SK-N-SH treated with all-trans-retinoic acid at 6 μM for 48 hours (cell line): ENCODE measurements around the gene HESX1.

Experiments used
- ATAC-seq: fragments of 200-7000 bp; cut with Tn5 transposase; 3 replicates; pipeline ENCODE4 v1.9.1; 2020; ENCODE audit warnings: mild to moderate bottlenecking, moderate library complexity
- ARNTL ChIP-seq: fragments of 450-650 bp; formaldehyde crosslinking; IDR thresholded peaks from 2 replicates; pipeline ENCODE4 v1.5.0; 2020; ENCODE audit warnings: low read depth, mild to moderate bottlenecking, moderate library complexity, borderline replicate concordance
- BACH2 ChIP-seq: fragments of 250-450 bp; sonication (Bioruptor Pico); IDR thresholded peaks from 2 replicates; pipeline ENCODE4 v1.9.0; 2021; ENCODE audit warnings: mild to moderate bottlenecking, borderline replicate concordance
- ESRRG ChIP-seq: fragments of 250-450 bp; sonication (Bioruptor Pico); IDR thresholded peaks from 2 replicates; pipeline ENCODE4 v1.6.1; 2021; ENCODE audit warnings: mild to moderate bottlenecking
- GLIS3 ChIP-seq: fragments of 250-450 bp; sonication (Bioruptor Pico); IDR thresholded peaks from 2 replicates; pipeline ENCODE4 v1.5.0; 2020; ENCODE audit warnings: mild to moderate bottlenecking, moderate library complexity
- ISL1 ChIP-seq: fragments of 250-450 bp; sonication (Bioruptor Pico); IDR thresholded peaks from 2 replicates; pipeline ENCODE4 v2.1.2; 2022; ENCODE audit warnings: mild to moderate bottlenecking, moderate library complexity
- OSR1 ChIP-seq: fragments of 250-450 bp; sonication (Bioruptor Pico); IDR thresholded peaks from 2 replicates; pipeline ENCODE4 v1.8.0; 2022; ENCODE audit warnings: moderate library complexity, mild to moderate bottlenecking, inconsistent platforms
- PPARA ChIP-seq: fragments of 250-450 bp; sonication (Bioruptor Pico); IDR thresholded peaks from 2 replicates; pipeline ENCODE4 v1.5.0; 2020; ENCODE audit warnings: mild to moderate bottlenecking, borderline replicate concordance
- RARB ChIP-seq: fragments of 250-450 bp; sonication (Bioruptor Pico); IDR thresholded peaks from 2 replicates; pipeline ENCODE4 v1.8.0; 2021; ENCODE audit warnings: mild to moderate bottlenecking, moderate library complexity
- TCF4 ChIP-seq: fragments of 250-450 bp; sonication (Bioruptor Pico); IDR thresholded peaks from 2 replicates; pipeline ENCODE4 v1.8.0; 2021; ENCODE audit warnings: mild to moderate bottlenecking, moderate library complexity, borderline replicate concordance
- ZC3H10 ChIP-seq: fragments of 250-450 bp; sonication (Bioruptor Pico); IDR thresholded peaks from 2 replicates; pipeline ENCODE4 v1.5.1; 2021; ENCODE audit warnings: mild to moderate bottlenecking, moderate library complexity
- ZFP3 ChIP-seq: fragments of 250-450 bp; sonication (Bioruptor Pico); IDR thresholded peaks from 2 replicates; pipeline ENCODE4 v1.5.0; 2020; ENCODE audit warnings: mild to moderate bottlenecking, moderate library complexity
- ZFP30 ChIP-seq: fragments of 450-650 bp; formaldehyde crosslinking; IDR thresholded peaks from 2 replicates; pipeline ENCODE4 v1.5.0; 2022; ENCODE audit warnings: mild to moderate bottlenecking, moderate library complexity
- ZNF565 ChIP-seq: fragments of 450-650 bp; formaldehyde crosslinking; conservative IDR thresholded peaks from 2 replicates; pipeline ENCODE4 v1.5.0; 2020; ENCODE audit warnings: low read depth, mild to moderate bottlenecking, moderate library complexity
- ZNF70 ChIP-seq: fragments of 450-650 bp; formaldehyde crosslinking; IDR thresholded peaks from 2 replicates; pipeline ENCODE4 v1.5.0; 2020; ENCODE audit warnings: mild to moderate bottlenecking, moderate library complexity
- ZNF8 ChIP-seq: fragments of 450-650 bp; formaldehyde crosslinking; IDR thresholded peaks from 2 replicates; pipeline ENCODE4 v1.5.0; 2020; ENCODE audit warnings: mild to moderate bottlenecking, moderate library complexity
- TF ChIP-seq, protein P1 (sequence below): fragments of 250-450 bp; sonication (Bioruptor Pico); IDR thresholded peaks from 2 replicates; pipeline ENCODE4 v1.5.1; 2020; ENCODE audit warnings: low read depth, mild to moderate bottlenecking, moderate library complexity
- TF ChIP-seq, protein P2 (sequence below): fragments of 250-450 bp; sonication (Bioruptor Pico); IDR thresholded peaks from 2 replicates; pipeline ENCODE4 v1.8.0; 2021; ENCODE audit warnings: low read depth, mild to moderate bottlenecking, moderate library complexity, borderline replicate concordance
- TF ChIP-seq, protein P3 (sequence below): fragments of 250-450 bp; sonication (Bioruptor Pico); IDR thresholded peaks from 2 replicates; pipeline ENCODE4 v1.5.0; 2020; ENCODE audit warnings: mild to moderate bottlenecking, moderate library complexity
- TF ChIP-seq, protein P4 (sequence below): fragments of 250-450 bp; sonication (Bioruptor Pico); IDR thresholded peaks from 2 replicates; pipeline ENCODE4 v1.8.0; 2020; ENCODE audit warnings: mild to moderate bottlenecking, moderate library complexity, borderline replicate concordance

Gene HESX1

DNA sequence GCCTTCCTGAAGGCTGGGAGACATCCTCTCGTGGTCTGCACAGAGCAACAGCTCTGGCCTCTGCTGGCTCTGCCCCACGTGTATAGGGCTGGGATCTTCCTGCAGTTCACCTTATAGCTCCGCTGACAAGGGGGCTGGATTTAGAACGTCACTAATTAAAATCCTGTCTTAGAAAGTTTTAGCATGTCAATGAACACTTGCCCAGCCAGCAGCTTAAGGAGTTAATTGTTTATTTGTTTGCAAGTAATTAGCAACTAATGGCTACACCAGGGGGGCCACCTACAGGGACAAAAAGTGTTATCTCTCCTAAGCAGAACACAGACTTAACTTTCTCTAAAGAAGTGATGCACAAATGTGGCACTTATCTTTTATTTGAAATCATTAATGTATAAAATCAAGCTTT, at the start of gene HESX1:
TSS of gene HESX1 (minus strand) at position 84 of the 403 bp plus-strand sequence. CDS start at position 24, 60 bp downstream.
- no peak for ATAC-seq
- TF ChIP-seq RARB (CRISPR knock-in tag) (no peak), ZFP30 (no peak), ARNTL (CRISPR knock-in tag) (no peak), ESRRG (CRISPR knock-in tag) (no peak), ZNF70 (CRISPR knock-in tag) (no peak)

DNA sequence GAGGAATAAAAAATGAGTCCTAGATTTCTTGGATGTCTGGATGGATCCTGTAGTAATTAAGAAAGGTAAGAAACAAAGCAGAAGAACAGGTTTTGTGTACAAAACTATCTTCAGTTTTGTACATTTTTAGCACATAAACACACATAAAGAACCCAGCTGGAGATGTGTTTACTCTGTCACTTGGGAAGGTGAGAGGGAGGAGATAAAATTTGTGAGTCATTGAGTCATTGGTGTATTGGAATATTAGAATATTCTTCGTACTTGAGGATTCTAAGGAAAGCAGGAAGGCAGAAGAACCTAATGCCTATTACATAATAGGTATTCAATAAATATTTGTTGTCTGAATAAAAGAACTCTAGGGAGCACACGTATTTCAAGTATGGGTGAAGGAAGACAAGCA, 45.2 kb upstream of the HESX1 start:
- no peak for ATAC-seq
- TF ChIP-seq, protein P1, sequence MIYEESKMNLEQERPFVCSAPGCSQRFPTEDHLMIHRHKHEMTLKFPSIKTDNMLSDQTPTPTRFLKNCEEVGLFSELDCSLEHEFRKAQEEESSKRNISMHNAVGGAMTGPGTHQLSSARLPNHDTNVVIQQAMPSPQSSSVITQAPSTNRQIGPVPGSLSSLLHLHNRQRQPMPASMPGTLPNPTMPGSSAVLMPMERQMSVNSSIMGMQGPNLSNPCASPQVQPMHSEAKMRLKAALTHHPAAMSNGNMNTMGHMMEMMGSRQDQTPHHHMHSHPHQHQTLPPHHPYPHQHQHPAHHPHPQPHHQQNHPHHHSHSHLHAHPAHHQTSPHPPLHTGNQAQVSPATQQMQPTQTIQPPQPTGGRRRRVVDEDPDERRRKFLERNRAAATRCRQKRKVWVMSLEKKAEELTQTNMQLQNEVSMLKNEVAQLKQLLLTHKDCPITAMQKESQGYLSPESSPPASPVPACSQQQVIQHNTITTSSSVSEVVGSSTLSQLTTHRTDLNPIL (CRISPR knock-in tag) = no peak
- TF ChIP-seq OSR1 (CRISPR knock-in tag) (no peak), ZNF8 (CRISPR knock-in tag) (no peak), GLIS3 (CRISPR knock-in tag) (no peak)
- TF ChIP-seq, protein P2, sequence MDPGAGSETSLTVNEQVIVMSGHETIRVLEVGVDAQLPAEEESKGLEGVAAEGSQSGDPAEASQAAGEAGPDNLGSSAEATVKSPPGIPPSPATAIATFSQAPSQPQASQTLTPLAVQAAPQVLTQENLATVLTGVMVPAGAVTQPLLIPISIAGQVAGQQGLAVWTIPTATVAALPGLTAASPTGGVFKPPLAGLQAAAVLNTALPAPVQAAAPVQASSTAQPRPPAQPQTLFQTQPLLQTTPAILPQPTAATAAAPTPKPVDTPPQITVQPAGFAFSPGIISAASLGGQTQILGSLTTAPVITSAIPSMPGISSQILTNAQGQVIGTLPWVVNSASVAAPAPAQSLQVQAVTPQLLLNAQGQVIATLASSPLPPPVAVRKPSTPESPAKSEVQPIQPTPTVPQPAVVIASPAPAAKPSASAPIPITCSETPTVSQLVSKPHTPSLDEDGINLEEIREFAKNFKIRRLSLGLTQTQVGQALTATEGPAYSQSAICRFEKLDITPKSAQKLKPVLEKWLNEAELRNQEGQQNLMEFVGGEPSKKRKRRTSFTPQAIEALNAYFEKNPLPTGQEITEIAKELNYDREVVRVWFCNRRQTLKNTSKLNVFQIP = no peak

DNA sequence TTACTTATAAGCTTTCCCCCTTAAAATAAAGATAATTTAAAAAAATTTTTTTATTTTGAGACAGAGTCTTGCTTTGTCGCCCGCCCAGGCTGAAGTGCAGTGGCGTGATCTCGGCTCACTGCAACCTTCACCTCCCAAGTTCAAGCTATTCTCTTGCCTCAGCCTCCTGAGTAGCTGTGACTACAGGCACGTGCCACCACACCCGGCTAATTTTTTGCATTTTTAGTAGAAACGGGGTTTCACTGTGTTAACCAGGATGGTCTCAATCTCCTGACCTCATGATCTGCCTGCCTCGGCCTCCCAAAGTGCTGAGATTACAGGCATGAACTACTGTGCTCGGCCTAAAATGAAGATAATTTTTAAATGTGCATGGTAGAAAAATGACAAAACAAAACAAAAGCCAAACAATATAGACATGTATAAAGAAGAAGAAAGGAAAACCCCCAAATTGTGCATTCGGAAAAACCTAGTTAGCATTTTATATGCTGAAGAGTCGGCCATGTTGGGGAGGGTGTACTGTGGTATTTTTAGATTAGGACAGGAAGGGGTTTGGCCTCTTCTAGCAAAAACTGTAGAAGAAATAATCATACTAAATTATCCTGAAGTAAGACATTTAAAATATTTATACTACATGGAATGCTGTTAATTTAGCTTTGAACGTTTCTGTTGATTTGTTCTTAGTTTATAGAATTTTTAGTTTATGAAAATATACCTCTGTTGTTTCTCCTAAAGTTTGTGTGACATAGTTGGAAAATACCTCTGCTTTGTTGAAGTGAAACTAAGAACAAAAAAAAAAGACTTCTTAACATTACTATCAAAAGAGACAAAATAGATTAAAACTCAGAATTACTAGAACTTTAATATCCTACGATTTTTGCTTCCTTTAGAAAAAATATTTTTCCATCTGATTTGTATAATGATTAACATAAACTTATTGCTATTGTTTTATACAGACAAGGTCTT, 35.1 kb upstream of the HESX1 start:
- ATAC-seq = no peak
- TF ChIP-seq TCF4 (CRISPR knock-in tag) = no peak
- TF ChIP-seq BACH2 = no peak
- TF ChIP-seq ZNF8 (CRISPR knock-in tag) = no peak
- no peak for TF ChIP-seq ISL1
- TF ChIP-seq ZC3H10 (CRISPR knock-in tag) = no peak
- TF ChIP-seq ESRRG (CRISPR knock-in tag) = no peak

DNA sequence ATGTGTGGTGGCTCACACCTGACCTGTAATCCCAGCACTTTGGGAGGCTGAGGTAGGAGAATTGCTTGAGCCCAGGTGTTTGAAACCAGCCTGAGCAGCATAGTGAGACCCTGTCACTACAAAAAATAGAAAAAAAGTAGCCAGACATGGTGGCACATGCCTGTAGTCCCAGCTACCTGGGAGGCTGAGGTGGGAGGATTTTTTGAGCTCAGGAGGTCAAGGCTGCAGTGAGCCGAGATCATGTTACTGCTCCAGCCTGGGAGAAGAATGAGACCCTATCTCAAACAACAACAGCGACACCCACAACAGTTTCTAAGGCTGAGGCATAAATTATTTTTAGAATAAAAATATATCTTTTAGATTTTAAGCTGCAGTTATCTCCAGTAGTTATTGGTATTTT, 34.0 kb upstream of the HESX1 start:
- TF ChIP-seq, protein P3, sequence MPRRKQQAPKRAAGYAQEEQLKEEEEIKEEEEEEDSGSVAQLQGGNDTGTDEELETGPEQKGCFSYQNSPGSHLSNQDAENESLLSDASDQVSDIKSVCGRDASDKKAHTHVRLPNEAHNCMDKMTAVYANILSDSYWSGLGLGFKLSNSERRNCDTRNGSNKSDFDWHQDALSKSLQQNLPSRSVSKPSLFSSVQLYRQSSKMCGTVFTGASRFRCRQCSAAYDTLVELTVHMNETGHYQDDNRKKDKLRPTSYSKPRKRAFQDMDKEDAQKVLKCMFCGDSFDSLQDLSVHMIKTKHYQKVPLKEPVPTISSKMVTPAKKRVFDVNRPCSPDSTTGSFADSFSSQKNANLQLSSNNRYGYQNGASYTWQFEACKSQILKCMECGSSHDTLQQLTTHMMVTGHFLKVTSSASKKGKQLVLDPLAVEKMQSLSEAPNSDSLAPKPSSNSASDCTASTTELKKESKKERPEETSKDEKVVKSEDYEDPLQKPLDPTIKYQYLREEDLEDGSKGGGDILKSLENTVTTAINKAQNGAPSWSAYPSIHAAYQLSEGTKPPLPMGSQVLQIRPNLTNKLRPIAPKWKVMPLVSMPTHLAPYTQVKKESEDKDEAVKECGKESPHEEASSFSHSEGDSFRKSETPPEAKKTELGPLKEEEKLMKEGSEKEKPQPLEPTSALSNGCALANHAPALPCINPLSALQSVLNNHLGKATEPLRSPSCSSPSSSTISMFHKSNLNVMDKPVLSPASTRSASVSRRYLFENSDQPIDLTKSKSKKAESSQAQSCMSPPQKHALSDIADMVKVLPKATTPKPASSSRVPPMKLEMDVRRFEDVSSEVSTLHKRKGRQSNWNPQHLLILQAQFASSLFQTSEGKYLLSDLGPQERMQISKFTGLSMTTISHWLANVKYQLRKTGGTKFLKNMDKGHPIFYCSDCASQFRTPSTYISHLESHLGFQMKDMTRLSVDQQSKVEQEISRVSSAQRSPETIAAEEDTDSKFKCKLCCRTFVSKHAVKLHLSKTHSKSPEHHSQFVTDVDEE = no peak
- TF ChIP-seq, protein P4, sequence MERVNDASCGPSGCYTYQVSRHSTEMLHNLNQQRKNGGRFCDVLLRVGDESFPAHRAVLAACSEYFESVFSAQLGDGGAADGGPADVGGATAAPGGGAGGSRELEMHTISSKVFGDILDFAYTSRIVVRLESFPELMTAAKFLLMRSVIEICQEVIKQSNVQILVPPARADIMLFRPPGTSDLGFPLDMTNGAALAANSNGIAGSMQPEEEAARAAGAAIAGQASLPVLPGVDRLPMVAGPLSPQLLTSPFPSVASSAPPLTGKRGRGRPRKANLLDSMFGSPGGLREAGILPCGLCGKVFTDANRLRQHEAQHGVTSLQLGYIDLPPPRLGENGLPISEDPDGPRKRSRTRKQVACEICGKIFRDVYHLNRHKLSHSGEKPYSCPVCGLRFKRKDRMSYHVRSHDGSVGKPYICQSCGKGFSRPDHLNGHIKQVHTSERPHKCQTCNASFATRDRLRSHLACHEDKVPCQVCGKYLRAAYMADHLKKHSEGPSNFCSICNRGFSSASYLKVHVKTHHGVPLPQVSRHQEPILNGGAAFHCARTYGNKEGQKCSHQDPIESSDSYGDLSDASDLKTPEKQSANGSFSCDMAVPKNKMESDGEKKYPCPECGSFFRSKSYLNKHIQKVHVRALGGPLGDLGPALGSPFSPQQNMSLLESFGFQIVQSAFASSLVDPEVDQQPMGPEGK (CRISPR knock-in tag) = no peak
- TF ChIP-seq ZNF565 (CRISPR knock-in tag) (no peak), ZFP3 (no peak), TCF4 (CRISPR knock-in tag) (no peak), RARB (CRISPR knock-in tag) (no peak), PPARA (CRISPR knock-in tag) (no peak)
- TF ChIP-seq, protein P2 = no peak
- no peak for ATAC-seq
